ENCODE measurements around the gene SFXN5.

SFXN5 gene

DNA sequence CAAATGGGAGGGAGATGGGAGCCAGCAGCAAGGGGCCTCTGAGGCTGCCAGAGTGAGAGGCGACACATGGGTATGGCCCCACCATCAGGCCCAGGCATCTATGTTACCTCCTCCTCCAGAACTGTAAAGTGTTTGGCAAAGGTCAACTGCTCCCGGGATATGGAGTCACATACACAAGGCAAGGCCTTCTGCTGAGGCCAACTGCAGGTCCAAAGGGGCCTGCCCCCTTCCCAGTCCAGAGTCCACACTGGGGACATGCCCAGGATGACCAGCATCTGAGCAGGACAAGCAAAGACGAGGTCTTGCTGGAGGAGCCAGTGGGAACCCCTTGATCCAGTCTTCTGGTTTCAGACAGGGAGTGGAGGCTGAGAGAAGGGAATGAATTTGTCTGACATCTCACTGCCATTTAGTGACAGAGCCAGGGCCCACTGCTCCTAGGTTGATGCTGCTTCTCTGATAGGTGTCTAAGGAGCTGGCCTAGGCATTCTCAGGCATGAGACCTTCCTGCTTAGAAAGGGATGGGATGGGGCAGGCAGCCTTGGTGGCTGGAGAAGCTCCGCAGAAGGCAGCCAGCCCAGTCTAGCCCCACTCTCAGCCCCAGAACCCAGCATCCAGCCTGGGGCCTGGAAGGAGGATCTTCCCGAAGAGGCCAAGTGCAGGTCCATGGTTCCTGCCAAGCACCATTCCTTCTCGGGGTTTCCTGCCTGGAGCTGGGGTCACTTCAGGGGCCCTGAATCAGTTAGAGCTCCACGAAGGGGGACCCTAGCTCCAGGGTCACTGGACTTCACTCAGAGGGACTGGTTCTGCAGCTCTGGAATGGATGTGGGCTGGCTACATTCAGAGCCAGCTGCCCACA is 127.7 kb downstream of the SFXN5 start:
- TF ChIP-seq, protein P1, sequence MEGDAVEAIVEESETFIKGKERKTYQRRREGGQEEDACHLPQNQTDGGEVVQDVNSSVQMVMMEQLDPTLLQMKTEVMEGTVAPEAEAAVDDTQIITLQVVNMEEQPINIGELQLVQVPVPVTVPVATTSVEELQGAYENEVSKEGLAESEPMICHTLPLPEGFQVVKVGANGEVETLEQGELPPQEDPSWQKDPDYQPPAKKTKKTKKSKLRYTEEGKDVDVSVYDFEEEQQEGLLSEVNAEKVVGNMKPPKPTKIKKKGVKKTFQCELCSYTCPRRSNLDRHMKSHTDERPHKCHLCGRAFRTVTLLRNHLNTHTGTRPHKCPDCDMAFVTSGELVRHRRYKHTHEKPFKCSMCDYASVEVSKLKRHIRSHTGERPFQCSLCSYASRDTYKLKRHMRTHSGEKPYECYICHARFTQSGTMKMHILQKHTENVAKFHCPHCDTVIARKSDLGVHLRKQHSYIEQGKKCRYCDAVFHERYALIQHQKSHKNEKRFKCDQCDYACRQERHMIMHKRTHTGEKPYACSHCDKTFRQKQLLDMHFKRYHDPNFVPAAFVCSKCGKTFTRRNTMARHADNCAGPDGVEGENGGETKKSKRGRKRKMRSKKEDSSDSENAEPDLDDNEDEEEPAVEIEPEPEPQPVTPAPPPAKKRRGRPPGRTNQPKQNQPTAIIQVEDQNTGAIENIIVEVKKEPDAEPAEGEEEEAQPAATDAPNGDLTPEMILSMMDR (IDR thresholded peaks at IDR 0.05; ENCODE audit: low read length, missing control alignments) = no peak
- DNase-seq (ENCODE audit: low read depth) = no peak
- no peak overlapping the region for H3K4me3 ChIP-seq (replicated peaks; ENCODE audit: low read depth, low read length)

DNA sequence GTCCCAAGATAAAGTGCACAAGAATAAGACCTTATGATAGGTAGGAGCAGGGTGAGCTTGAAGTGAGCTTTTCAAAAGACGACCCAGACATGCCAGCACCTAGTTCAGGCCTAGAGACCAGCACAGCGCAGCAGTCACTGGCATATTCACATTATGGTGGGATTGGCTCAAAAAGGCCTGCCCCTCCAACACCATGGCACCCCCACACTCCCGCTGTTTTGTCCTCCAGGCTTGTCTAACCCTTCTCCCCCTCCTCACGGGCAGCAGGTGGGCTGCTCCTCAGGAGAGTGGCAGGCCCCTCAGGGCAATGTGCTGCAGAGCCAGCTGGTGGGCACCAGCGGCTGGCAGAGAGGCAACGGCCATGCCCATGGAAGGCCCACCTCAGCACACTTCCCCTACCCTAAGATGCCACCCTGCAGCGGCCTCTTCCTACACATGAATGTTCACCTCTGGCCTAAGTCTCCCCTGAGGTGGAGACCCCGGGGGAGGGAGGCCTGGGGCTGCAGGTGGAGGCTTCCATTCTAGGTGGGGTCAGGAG is 128.6 kb downstream of the SFXN5 start:
- H3K4me3 ChIP-seq (replicated peaks; ENCODE audit: low read depth, low read length) = no peak overlapping the region
- DNase-seq (ENCODE audit: low read depth) = no peak
- TF ChIP-seq, protein P1 (IDR thresholded peaks at IDR 0.05; ENCODE audit: low read length, missing control alignments) = no peak

GRCh38 chr2:72942293-72942692 is 129.2 kb downstream of the SFXN5 start:
- DNase-seq (ENCODE audit: low read depth) = no peak
- no peak overlapping the region for H3K4me3 ChIP-seq (replicated peaks; ENCODE audit: low read depth, low read length)
- TF ChIP-seq, protein P1 (IDR thresholded peaks at IDR 0.05; ENCODE audit: low read length, missing control alignments) = no peak

- peak; percentile 26 for DNase-seq (ENCODE audit: low read depth)
Measured at GRCh38 chr2:72940786-72941185, 130.7 kb downstream of the SFXN5 start.

GRCh38 chr2:72940361-72940760 is 131.2 kb downstream of the SFXN5 start:
- TF ChIP-seq, protein P1 (IDR thresholded peaks at IDR 0.05; ENCODE audit: low read length, missing control alignments) = no peak
- no peak for DNase-seq (ENCODE audit: low read depth)
- H3K4me3 ChIP-seq (replicated peaks; ENCODE audit: low read depth, low read length) = no peak overlapping the region

More at GRCh38 chr2:72940786-72941185, 130.7 kb downstream of the SFXN5 start:
- TF ChIP-seq, protein P1 (IDR thresholded peaks at IDR 0.05; ENCODE audit: low read length, missing control alignments) = no peak
- no peak overlapping the region for H3K4me3 ChIP-seq (replicated peaks; ENCODE audit: low read depth, low read length)

- no peak overlapping the region for H3K4me3 ChIP-seq (replicated peaks; ENCODE audit: low read depth, low read length)
- TF ChIP-seq, protein P1 (IDR thresholded peaks at IDR 0.05; ENCODE audit: low read length, missing control alignments) = no peak
- DNase-seq (ENCODE audit: low read depth) = no peak
Measured at GRCh38 chr2:72938455-72938854, 133.1 kb downstream of the SFXN5 start.
